Measurements from ENCODE around the gene FOXC1.

The FOXC1 gene

GRCh38 chr6:1645466-1646185, 35.9 kb downstream of the FOXC1 start:
- DNase-seq, result no peak

- no peak for DNase-seq
Observed at GRCh38 chr6:1651362-1651761, 41.6 kb downstream of the FOXC1 start.

DNA sequence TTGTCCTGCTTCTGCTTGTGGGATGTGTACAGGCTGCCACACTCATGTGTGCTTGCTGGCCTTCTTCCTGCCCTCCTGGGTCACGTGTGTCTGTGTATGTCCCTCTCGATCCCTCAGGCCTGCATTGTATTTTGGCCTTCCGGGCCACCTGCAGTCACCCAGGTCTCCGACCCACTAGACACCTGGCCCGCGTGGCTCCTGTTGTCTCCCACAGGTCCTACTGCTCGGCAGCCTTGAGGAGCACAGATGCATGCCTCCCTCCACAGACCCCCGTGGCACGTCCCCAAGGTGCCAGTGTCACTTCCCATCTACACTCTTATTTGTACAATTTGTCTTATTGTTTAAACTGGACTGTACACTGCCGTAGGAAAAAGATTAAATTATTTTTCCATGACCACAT, 43.1 kb downstream of the FOXC1 start:
- DNase-seq, result no peak

- no peak for DNase-seq
Observed at GRCh38 chr6:1654054-1654453, 44.3 kb downstream of the FOXC1 start.

DNA sequence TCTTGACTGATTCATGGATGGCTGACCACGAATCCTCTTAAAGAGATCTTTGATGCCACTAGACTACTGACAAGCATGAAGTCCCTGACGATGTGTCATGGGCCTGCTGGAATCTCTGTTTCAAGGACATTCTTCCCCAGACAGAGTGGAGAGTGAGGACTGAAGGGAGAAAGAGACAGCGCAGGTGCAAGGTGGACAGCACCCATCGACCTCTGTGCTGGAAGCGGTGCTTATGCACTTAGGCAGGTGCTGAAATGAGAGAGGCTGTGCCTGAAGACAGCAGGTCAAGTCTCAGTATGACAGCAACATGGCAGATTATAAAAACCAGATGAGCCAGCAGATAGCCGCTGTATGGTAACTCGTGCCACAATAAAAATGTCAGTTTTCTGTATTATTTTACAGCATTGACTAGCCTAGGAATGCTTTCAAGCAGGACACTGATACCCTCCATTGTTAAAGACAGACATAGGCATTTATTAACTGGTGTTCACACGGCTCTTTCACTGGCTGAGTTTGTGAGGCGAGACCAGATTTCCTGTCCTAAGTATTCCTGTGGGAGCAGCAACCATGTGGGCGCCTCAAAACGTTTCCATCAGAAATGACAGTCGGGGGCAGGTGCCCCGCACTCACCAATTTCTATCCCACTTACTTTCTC, 47.5 kb downstream of the FOXC1 start:
- no peak for DNase-seq

DNA sequence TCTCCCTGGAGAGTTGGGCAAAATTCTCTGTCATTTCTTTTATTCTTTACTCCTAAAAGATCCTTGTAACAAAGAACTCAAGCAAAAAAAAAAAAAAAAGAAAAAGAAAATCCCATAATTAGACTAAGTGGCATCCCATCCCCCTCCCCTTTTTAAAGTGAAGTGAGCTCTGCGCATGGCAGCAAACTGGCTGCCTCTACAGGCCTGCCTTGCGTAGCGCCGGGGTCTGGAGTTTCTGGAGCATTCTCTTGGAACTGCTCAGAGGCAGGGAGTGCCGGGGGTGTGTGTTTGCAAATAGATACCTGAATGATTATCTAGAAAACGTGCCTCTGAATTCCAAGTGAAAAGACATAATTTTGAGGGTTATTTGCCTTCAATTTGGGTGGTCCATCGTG, 48.1 kb downstream of the FOXC1 start:
- DNase-seq, result no peak

DNA sequence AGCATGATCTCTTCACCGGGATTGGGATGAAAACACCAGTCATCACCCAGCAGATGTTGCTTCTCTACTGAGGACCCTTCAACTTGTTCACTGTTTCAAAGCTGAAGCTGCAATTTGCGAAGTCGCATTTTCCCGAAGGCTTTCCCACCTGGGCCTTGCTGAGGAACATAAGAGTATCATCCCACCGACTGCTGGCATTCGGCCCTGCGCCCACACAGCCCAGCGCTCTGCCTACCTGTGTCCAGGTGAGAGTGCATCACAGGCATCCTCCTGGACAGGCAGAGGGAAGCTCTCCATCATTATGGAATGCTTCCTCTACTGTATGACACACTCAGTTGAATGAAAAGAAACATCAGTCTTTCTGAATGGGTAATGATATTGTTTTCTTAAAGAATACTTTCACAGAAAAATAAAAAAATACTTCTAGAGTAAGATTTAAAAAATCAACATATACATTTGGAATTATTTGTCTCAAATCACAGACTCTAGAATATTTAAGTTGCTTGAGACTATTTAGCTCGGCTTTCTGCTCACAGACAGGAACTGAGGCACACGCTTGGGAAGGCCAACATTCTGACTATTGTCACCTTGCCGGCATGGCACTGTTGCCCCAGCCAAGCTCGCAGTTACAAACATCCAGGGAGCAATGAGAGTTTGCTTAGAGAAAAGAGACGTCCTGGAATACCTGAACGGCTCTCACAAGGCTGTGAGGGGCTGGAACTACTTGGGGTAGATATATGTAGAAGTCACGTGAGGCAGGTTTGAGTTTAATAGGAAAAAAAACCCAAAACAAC, 48.7 kb downstream of the FOXC1 start:
- DNase-seq, result no peak

DNA sequence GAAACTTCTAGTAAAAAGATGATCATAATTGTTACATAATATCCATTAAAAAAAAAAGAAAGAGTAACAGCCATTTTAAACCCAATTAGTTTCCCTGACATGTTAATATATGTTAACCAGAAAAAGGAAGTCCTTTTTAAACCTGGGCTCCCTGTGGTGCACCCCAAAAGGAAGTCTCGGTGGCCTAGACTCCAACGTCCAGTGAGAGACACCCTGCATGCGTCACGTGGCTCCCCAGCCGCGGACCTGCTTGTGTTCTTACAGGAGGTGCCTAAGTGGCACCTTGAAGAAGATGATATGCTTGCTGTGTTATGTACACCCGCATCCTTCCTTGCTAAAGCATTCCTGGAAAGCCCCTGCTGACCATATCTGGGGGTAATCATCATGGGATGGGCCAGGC, 50.1 kb downstream of the FOXC1 start:
- DNase-seq, result no peak

- DNase-seq, result no peak
Observed at GRCh38 chr6:1662534-1662933, 52.8 kb downstream of the FOXC1 start.

Measured in AML-193 (cell line).